NCI-H345 (cell line): Measurements from ENCODE around the gene DNAJB2.

Experiments used
- DNase-seq: peaks from one replicate; lab custom pipeline; 2025; lab: John Stamatoyannopoulos, UW

Gene DNAJB2

DNA sequence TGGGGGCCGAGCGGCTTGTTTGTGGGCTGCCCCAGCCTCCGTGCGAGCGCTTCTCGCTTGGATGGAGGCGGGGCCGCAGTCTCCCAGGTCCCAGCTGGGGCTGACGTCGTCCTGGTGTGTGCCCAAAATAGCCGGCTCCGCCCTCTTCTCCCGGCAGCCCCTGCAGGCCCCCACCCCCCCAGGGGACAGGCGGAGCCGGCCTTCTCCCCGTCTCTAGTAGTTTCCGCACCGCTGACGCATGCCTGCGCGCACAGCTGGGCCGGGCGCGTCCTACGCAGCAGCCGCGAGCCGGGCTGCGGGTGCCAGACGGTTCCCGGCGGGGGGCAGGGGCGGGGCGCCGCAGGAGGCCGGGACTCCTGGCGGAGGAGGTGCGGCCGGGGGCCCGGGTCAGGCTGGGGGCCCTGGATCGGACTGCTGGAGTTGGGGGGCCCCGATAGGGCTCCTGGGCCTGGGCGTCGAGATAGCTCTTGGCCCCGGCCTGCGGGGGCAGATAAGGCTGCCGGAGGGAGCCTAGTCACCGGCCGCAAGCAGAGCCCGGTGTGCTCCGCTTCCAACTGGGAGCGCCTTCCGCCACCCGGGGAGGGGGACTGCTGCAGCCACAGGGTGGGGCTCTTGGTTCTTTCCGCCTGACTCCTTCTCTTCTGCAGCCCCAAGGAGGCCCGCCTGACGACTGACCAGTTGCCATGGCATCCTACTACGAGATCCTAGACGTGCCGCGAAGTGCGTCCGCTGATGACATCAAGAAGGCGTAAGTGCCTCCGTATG, at the start of gene DNAJB2:
DNAJB2 (plus strand) TSS at position 216 of the 765 bp plus-strand sequence; CDS start at position 684, 468 bp downstream.
- DNase-seq, result peak; percentile 99

GRCh38 chr2:219230059-219230540, 49.1 kb upstream of the DNAJB2 start:
- DNase-seq, result peak; percentile 22

GRCh38 chr2:219234331-219234730, 44.8 kb upstream of the DNAJB2 start:
- no peak for DNase-seq

- no peak for DNase-seq
These were observed 35.8 kb upstream of the DNAJB2 start for GRCh38 chr2:219243291-219243761.

GRCh38 chr2:219244789-219245147, 34.4 kb upstream of the DNAJB2 start:
- DNase-seq, result no peak

DNA sequence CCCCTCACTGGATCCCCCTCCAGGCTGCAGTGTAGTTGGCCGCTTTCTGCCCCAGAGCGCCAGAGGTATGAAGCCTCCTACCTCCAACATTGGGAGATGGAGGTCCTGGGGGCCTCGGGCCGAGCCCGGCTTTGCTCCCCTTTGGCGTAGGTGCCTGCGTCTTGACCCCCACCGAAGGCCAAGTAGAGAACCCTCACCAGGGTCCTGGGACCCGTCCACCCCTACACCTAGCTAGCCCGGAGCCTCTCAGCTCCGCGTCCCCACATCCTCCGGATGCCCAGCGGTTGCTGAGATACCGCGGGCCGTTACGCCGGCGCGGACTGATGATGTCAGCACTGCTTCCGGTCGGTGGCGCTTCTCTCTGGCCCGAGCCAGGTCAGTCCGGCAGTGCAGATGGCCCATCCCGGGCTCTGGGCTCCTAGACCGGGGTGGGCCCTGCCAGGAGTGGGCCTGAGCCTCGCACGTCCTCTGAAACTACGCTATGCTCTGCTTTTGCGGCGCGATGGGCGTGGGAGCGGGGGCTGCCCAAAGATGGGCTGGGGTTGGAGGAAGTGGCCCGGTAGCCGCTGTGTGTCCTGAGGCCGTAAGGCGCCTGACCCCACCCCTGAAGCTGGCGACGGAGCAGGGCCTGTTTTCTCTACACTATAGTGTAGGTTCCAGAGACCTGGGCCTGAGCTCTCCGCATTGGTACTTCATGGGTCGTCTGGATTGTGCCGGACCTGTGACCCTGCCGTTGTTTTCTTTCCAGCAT, 33.8 kb upstream of the DNAJB2 start, which contains the start of the genes GLB1L and STK16:
GLB1L (minus strand) TSS at position 297 of the 751 bp plus-strand sequence. CDS start 1,871 bp downstream, outside the sequence.
STK16 (plus strand) TSS at position 332 of the 751 bp plus-strand sequence. CDS start 521 bp downstream, outside the sequence.
- peak; percentile 90 for DNase-seq

GRCh38 chr2:219245899-219246230, 33.3 kb upstream of the DNAJB2 start:
- DNase-seq, result no peak

GRCh38 chr2:219246559-219246958, 32.6 kb upstream of the DNAJB2 start:
- DNase-seq, result no peak

GRCh38 chr2:219247678-219248642, 31.2 kb upstream of the DNAJB2 start:
- DNase-seq, result no peak

GRCh38 chr2:219248845-219249202, 30.3 kb upstream of the DNAJB2 start:
- no peak for DNase-seq

GRCh38 chr2:219249203-219249980, 29.8 kb upstream of the DNAJB2 start:
- peak; percentile 77 for DNase-seq

- no peak for DNase-seq
These were observed 29.0 kb upstream of the DNAJB2 start for GRCh38 chr2:219250049-219250781.

DNA sequence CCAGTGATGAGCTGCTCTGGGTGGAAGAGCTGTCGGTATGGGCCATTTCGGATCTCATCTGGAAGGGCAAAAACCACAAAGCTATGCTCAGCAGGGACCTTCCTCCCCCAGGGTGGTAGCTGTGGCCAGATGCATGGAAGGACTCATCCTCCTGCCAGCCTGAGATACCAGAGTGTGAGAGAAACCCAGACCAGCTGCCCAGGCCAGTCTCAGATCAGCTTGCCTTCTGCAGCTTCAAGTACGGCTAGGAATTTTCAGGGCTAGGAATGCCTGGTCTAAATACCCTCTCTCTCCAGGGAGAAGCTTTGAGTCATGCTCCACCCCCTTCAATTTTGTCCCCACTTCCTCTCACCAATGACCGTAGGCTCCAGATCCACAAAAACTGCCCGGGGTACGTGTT, 27.5 kb upstream of the DNAJB2 start:
- DNase-seq, result no peak

- peak; percentile 56 for DNase-seq
These were observed 27.1 kb upstream of the DNAJB2 start for GRCh38 chr2:219252084-219252483.

- no peak for DNase-seq
These were observed 26.6 kb upstream of the DNAJB2 start for GRCh38 chr2:219252570-219252899.

GRCh38 chr2:219252900-219253752, 26.0 kb upstream of the DNAJB2 start, which contains the start of gene TUBA4B:
TUBA4B (plus strand) TSS chr2:219253243; CDS start chr2:219253408, 165 bp downstream.
- peak; percentile 47 for DNase-seq

DNA sequence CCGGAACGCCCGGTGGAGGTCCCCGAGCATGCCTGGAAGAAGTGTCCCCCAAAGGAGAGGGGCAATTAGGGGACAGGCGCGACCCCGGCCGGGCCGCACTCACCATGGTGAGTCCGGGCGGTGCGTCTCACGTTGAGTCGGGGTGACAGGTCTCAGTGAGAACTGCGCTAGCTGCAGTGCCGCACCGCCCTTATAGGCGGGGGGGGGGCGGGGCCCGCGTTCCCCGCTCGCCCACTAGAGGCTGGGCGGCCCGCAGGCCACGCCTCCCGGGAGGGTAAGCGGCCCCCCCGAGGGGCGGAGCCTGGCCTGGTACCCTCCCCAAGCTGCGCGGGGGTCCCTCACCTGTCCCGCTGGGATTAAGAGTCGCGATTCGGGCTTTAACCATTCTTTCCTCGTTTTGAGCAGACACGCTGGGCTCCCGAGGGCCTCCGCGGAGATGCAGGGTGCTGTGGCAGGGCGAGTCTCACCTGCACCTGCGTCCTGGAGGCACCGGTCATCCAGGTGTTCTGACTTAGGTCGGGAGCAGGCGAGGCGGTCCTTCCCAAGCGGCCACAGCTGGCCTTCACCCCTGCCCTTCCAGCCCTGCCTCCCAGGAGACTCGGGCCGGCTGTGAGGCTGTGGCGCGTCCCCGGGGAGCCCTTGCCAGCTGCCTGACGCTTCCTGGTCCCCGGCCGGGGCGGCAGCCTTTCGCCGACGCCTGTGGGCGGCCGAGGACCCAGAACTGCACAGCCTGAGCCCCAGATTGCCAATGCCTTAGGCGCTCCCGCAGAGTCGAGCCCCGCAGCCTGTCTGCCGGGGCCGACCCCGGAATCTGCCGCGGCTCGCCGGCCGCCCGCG, 25.2 kb upstream of the DNAJB2 start, which contains the start of gene TUBA4A:
TUBA4A (minus strand) TSS at position 166 of the 837 bp plus-strand sequence; CDS start at position 106, 60 bp downstream.
- peak; percentile 84 for DNase-seq

DNA sequence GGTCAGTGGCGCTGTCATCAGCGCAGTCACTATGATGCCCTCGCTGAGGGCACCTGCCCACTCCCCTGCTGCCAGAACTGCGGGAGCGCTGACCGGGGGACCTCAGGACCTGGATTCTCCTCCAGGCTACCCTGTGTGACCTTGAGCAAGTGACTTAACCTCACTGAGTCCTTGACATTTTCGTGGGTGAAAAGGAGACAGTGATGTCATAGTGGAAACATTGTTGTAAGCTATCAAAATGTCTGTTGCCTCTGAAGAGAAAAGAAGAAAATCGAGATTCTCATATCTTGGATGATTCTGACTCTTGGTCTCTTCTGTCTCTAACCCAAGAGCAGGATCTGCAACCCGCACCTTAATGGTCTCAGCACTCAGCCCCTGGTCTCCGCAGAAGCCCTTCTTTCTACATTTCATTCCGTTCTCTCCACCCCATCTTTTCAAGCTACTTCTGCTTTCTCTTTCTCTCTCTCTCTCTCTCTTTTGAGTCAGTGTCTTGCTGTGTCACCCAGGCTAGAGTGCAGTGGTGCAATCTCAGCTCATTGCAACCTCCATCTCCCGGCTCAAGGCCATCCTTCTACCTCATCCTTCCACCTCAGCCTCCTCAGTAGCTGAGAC, 24.5 kb upstream of the DNAJB2 start:
- DNase-seq, result no peak
